CD4-positive, CD25-positive, alpha-beta regulatory T cell (primary cell): ENCODE data around the gene ZNF716. TPM values are rescaled to one million over a fixed set of nuclear protein-coding genes. Genes with fewer than 3 reads are reported as not detected.

ENCODE experiments used
- ATAC-seq, 2 donors: fragments of 150-1000 bp; cut with Tn5 transposase; one replicate each; pipeline ENCODE4 v1.10.0; 2021; ENCODE audit warnings: low read depth in 2 of 2, moderate number of reproducible peaks in 2 of 2, moderate library complexity in 1 of 2
- DNase-seq, 3 donors: peaks; one replicate each; pipeline versions ENCODE4 v3.0.0 to v3.0.0-alpha.2; 2012 to 2022; ENCODE audit warnings: mixed read lengths in 1 of 3
- H3K27ac ChIP-seq: one replicate; pipeline ENCODE4 v1.7.0; 2013; ENCODE audit warnings: mild to moderate bottlenecking, low read length; ENCODE audit not compliant: insufficient read depth, poor library complexity, severe bottlenecking
- H3K27me3 ChIP-seq: one replicate; pipeline ENCODE4 v1.7.0; 2013; ENCODE audit warnings: low read length; ENCODE audit not compliant: control insufficient read depth, insufficient read depth
- H3K36me3 ChIP-seq: one replicate; pipeline ENCODE4 v1.7.0; 2013; ENCODE audit warnings: mild to moderate bottlenecking, low read length, moderate library complexity; ENCODE audit not compliant: control insufficient read depth, insufficient read depth
- H3K4me1 ChIP-seq: 2 replicates; pipeline ENCODE4 v1.7.0; 2013; ENCODE audit warnings: mild to moderate bottlenecking, low read length; ENCODE audit not compliant: insufficient read depth, control insufficient read depth, poor library complexity, severe bottlenecking
- H3K4me3 ChIP-seq: one replicate; pipeline ENCODE4 v1.7.0; 2013; ENCODE audit warnings: low read depth, mild to moderate bottlenecking, low read length, moderate library complexity
- H3K9me3 ChIP-seq, 2 experiments: 1 replicate in 1 of 2; 2 replicates in 1 of 2; pipeline ENCODE4 v1.7.0; 2013; ENCODE audit warnings: low read length in 2 of 2, mild to moderate bottlenecking in 1 of 2, moderate library complexity in 1 of 2; ENCODE audit not compliant: control insufficient read depth in 2 of 2
- H3K27ac Mint-ChIP-seq, 3 donors: one replicate each; pipeline ENCODE4 v1.8.0; 2020 to 2022; ENCODE audit warnings: mild to moderate bottlenecking in 3 of 3, mixed read lengths in 3 of 3, moderate library complexity in 2 of 3
- H3K27me3 Mint-ChIP-seq: one replicate; pipeline ENCODE4 v1.8.0; 2022; ENCODE audit warnings: mild to moderate bottlenecking, mixed read lengths
- H3K36me3 Mint-ChIP-seq: one replicate; pipeline ENCODE4 v1.8.0; 2020; ENCODE audit warnings: mixed read lengths
- H3K4me1 Mint-ChIP-seq, 4 donors: one replicate each; pipeline ENCODE4 v1.8.0; 2020 to 2022; ENCODE audit warnings: mixed read lengths in 4 of 4, mild to moderate bottlenecking in 1 of 4
- H3K4me3 Mint-ChIP-seq, 4 donors: one replicate each; pipeline ENCODE4 v1.8.0; 2020 to 2022; ENCODE audit warnings: mild to moderate bottlenecking in 4 of 4, mixed read lengths in 4 of 4, moderate library complexity in 3 of 4
- H3K9me3 Mint-ChIP-seq, 7 donors: one replicate each; pipeline ENCODE4 v1.8.0; 2020 to 2022; ENCODE audit warnings: mixed read lengths in 7 of 7, mild to moderate bottlenecking in 3 of 7, moderate library complexity in 2 of 7
- polyA plus RNA-seq, 4 donors: library from polyadenylated mRNA; unstranded; fragments of 300-500 nt; fragmentation: Illumina TruSeq; gene quantifications; one replicate each; pipeline ENCODE4 v1.2.3, GENCODE V29; 2021
- total RNA-seq: library from RNA; stranded (reverse); gene quantifications from one replicate; pipeline ENCODE4 v1.2.3, GENCODE V29; 2022

The ZNF716 gene
- total and polyA plus RNA-seq, 5 donors from 2014 or later = not detected

DNA sequence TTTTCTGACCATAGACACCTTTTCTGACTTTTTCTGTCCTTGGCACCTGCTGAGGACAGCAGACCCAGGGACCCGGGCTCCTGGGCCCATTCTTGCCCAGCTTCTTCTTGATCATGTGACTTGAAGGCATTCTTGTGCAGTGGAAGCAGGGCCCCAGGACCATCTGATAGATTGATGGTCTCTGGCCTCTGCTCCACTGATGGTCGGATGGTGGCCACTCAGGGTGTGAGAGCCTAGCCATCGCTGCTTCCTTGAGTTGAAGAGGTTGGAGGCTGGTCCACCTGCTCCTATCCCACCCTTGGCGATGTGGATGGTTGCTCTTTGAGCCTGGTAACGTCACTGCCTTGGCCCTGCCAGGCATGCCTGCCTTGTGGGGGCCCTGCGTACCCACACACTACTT lies 37.8 kb upstream of the ZNF716 start:
- no peaks in the 10 kb centered on the region for H3K27me3 Mint-ChIP-seq
- H3K36me3 Mint-ChIP-seq = no peaks in the 10 kb centered on the region
- H3K4me3 Mint-ChIP-seq = no peak overlapping the region
- Histone ChIP-seq H3K9me3 (peaks cover 0 to 23% of the 10 kb centered on the region in 2 experiments), H3K27me3 (no peaks in the 10 kb centered on the region), H3K36me3 (no peaks in the 10 kb centered on the region), H3K4me1 (no peaks in the 10 kb centered on the region), H3K4me3 (no peak overlapping the region), H3K27ac (no peak overlapping the region)
- H3K4me1 Mint-ChIP-seq = no peaks in the 10 kb centered on the region
- DNase-seq = no peak
- H3K9me3 Mint-ChIP-seq = peaks cover 0 to 13% (median 5%) of the 10 kb centered on the region in 7 donors
- H3K27ac Mint-ChIP-seq = no peak overlapping the region
- no peak for ATAC-seq

DNA sequence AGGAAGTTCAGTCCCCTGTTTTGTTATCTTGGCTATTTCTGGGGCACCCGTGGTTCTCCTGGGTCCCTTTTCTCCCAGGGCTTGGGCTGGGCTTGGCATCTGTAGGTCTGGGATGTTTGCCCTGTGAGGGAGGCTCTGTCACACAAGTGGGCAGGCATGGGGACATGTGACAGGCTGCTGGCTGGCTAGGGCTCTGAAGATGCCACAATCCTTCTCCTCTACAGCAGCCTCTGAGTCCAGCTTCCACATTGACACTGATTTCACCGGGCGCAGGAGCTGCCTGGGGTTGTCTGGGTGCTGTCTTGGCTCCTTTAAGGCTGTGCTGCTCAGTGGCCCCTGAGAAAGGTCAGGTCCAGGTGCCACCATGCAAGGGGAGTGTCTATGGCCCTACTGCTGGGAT lies 37.4 kb upstream of the ZNF716 start:
- DNase-seq = no peak
- H3K36me3 Mint-ChIP-seq = no peaks in the 10 kb centered on the region
- peaks cover 0 to 23% of the 10 kb centered on the region in 2 experiments for H3K9me3 ChIP-seq

DNA sequence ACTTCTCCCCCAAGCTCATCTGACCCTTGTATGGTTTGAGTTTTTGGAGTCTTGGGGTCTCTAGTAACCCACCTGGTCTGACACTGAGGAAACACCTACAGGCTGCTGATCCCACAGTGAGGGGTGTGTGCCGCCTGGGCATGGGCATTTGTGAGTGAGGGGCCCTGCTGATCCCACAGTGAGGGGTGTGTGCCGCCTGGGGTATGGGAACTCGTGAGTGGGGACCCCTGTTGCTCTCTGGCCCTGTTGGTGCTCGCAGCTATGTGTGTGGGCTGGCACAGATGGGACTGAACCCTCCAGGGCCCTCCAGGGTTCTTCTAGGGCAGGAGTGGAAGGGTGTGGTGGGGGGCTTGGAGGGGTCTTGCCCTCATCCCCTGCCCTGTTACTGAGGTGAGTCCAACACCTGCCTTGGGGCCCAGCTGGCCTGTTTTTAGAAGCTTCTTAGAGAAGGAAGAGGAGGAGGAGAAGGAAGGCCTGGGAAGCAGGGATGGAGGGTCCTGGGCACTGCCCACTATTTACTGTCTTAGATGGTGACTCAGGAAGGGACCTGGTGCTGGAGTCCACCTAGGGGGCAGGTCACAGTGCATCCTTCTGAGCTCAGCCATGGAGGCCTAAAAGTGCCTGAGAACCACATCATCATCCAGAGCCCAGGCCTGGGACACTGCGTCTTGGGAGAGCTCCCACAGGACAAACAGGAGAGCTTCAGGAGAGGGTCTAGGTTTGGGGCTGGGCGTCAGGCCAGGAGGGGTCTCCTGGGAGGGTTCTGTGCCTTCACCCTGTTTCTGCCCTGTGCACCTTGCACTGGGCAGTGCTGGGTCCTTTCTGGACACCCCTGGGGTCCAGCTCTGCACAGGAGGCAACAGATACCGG lies 36.2 kb upstream of the ZNF716 start:
- Mint-ChIP-seq H3K9me3 (peaks cover 3 to 15% (median 5%) of the 10 kb centered on the region in 7 donors), H3K4me1 (no peaks in the 10 kb centered on the region), H3K27ac (no peak overlapping the region), H3K4me3 (no peak overlapping the region), H3K36me3 (no peaks in the 10 kb centered on the region), H3K27me3 (no peaks in the 10 kb centered on the region)
- Histone ChIP-seq H3K4me1 (no peaks in the 10 kb centered on the region), H3K4me3 (no peak overlapping the region), H3K27ac (no peak overlapping the region), H3K36me3 (no peaks in the 10 kb centered on the region), H3K9me3 (peaks cover 0 to 28% of the 10 kb centered on the region in 2 experiments), H3K27me3 (no peaks in the 10 kb centered on the region)
- DNase-seq (no peak), ATAC-seq (no peak)

More for the DNA sequence above, 37.4 kb upstream of the ZNF716 start:
- Histone ChIP-seq H3K4me3 (no peak overlapping the region), H3K36me3 (no peaks in the 10 kb centered on the region), H3K27me3 (no peaks in the 10 kb centered on the region), H3K27ac (no peak overlapping the region), H3K4me1 (no peaks in the 10 kb centered on the region)
- ATAC-seq = no peak
- Mint-ChIP-seq H3K27ac (no peak overlapping the region), H3K9me3 (peaks cover 0 to 16% (median 5%) of the 10 kb centered on the region in 7 donors), H3K4me3 (no peak overlapping the region), H3K27me3 (no peaks in the 10 kb centered on the region), H3K4me1 (no peaks in the 10 kb centered on the region)

DNA sequence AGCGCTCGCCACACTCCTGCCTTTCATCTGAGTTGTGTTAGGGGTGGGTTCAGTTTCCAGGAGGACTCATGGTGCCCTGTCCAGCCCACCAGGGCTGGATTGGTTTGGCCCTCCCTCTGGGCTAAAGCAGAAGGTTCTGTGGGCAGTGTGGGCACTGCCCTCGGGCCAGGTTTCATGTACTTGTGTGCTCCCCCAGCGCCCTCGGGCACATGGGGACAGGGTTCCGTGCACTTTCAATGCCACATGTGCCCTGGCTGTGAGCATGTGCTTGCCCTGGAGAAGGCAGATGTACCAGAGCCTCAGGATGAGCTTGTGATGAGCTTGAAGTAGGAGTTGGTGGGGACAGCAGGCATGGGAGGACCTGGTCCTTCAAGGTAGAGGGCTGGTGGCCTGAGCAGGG lies 35.6 kb upstream of the ZNF716 start:
- Mint-ChIP-seq H3K9me3 (peaks cover 3 to 13% (median 4%) of the 10 kb centered on the region in 7 donors), H3K27me3 (no peaks in the 10 kb centered on the region), H3K4me1 (no peaks in the 10 kb centered on the region), H3K36me3 (no peaks in the 10 kb centered on the region), H3K27ac (no peak overlapping the region), H3K4me3 (no peak overlapping the region)
- no peak overlapping the region for H3K4me3 ChIP-seq
- ATAC-seq = no peak
- no peaks in the 10 kb centered on the region for H3K4me1 ChIP-seq
- H3K27ac ChIP-seq = no peak overlapping the region
- H3K36me3 ChIP-seq = no peaks in the 10 kb centered on the region
- no peaks in the 10 kb centered on the region for H3K27me3 ChIP-seq
- DNase-seq = no peak
- H3K9me3 ChIP-seq = peaks cover 0 to 28% of the 10 kb centered on the region in 2 experiments

DNA sequence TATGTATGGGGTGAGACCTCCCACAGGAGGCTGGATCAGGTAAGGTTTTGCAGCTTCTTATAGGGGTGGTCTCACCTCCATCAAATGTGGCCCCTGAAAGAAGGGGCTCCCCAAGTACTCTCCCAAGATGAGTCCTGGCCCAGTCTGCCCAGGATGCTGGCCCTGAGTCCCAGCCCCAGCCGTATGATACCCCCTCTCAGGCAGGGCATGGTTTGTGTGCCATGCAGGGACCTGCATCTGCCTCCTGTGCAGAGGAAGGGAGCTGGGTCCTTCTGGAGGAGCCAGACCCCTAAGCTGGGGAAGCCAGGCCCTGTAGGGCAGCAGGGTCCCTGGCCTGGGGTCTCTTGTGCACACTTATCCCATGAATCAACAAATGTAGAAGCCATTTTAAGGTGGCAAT lies 35.1 kb upstream of the ZNF716 start:
- H3K9me3 Mint-ChIP-seq = peaks cover 3 to 13% (median 4%) of the 10 kb centered on the region in 7 donors
- DNase-seq (no peak), ATAC-seq (no peak)
- no peak overlapping the region for H3K27ac ChIP-seq
- H3K27me3 ChIP-seq = no peaks in the 10 kb centered on the region
- no peaks in the 10 kb centered on the region for H3K36me3 Mint-ChIP-seq
- H3K9me3 ChIP-seq = peaks cover 0 to 28% of the 10 kb centered on the region in 2 experiments
- no peak overlapping the region for H3K4me3 ChIP-seq
- H3K27ac Mint-ChIP-seq = no peak overlapping the region
- no peak overlapping the region for H3K4me3 Mint-ChIP-seq
- no peaks in the 10 kb centered on the region for H3K36me3 ChIP-seq
- no peaks in the 10 kb centered on the region for H3K4me1 ChIP-seq
- H3K27me3 Mint-ChIP-seq = no peaks in the 10 kb centered on the region
- no peaks in the 10 kb centered on the region for H3K4me1 Mint-ChIP-seq

DNA sequence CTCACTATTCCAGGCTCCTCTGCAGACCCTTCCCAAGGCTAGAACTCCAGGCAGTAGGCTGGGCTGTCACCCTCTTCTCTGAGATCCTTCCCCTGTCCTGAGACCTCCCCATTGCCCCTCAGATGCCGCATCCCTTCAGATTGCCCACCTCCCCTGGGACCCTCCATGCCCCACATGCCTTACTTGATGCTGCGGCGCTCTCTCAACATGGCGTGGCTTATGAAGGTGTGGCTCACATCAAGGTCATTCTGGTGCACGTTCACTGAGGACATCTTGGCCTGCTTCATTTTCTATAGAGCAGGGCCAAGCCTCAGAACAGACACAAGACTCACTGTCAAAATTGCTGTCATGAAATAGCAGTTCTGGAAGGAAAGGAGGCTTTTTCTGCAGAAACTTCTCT lies 34.7 kb upstream of the ZNF716 start:
- Mint-ChIP-seq H3K36me3 (no peaks in the 10 kb centered on the region), H3K4me1 (no peaks in the 10 kb centered on the region), H3K9me3 (peaks cover 3 to 9% (median 6%) of the 10 kb centered on the region in 7 donors), H3K27ac (no peak overlapping the region), H3K4me3 (no peak overlapping the region), H3K27me3 (no peaks in the 10 kb centered on the region)
- Histone ChIP-seq H3K27ac (no peak overlapping the region), H3K9me3 (peaks cover 0 to 28% of the 10 kb centered on the region in 2 experiments), H3K36me3 (no peaks in the 10 kb centered on the region), H3K27me3 (no peaks in the 10 kb centered on the region), H3K4me3 (no peak overlapping the region), H3K4me1 (no peaks in the 10 kb centered on the region)
- ATAC-seq (no peak), DNase-seq (no peak)

DNA sequence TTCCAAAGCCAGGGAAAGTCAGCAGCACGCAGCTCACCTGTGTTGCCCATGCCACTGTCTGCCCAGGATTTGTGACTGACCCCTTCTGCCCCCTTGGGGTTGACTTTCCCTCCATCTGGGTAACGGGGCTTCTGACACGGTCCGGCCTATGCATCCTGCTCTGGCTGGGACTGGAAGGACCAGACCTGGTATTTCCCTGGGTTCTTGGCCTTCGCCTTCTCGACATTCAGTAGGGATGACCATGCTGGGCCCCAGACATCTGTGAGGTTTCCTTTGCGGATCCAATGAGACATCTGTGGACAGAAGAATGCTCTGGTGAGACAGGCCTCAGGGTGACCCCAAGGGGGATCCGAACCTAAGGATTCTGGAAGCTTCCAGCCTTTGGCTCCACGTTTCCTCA lies 34.2 kb upstream of the ZNF716 start:
- Mint-ChIP-seq H3K27me3 (no peaks in the 10 kb centered on the region), H3K9me3 (peaks cover 3 to 9% (median 6%) of the 10 kb centered on the region in 7 donors), H3K4me1 (no peaks in the 10 kb centered on the region), H3K27ac (no peak overlapping the region), H3K4me3 (no peak overlapping the region), H3K36me3 (no peaks in the 10 kb centered on the region)
- ATAC-seq = no peak
- no peaks in the 10 kb centered on the region for H3K27me3 ChIP-seq
- no peak overlapping the region for H3K27ac ChIP-seq
- peaks cover 0 to 28% of the 10 kb centered on the region in 2 experiments for H3K9me3 ChIP-seq
- no peaks in the 10 kb centered on the region for H3K4me1 ChIP-seq
- DNase-seq = no peak
- no peak overlapping the region for H3K4me3 ChIP-seq
- no peaks in the 10 kb centered on the region for H3K36me3 ChIP-seq
